GM12891 (cell line): ENCODE data around the gene AK4.

Experiments
- POLR2A ChIP-seq: IDR thresholded peaks from 2 replicates; pipeline ENCODE4 v1.6.1; 2011; ENCODE audit warnings: low read depth, low read length, control low read depth
- POLR2AphosphoS5 ChIP-seq: IDR thresholded peaks from 2 replicates; pipeline ENCODE4 v1.6.1; 2011; ENCODE audit warnings: low read depth, low read length, control low read depth

DNA sequence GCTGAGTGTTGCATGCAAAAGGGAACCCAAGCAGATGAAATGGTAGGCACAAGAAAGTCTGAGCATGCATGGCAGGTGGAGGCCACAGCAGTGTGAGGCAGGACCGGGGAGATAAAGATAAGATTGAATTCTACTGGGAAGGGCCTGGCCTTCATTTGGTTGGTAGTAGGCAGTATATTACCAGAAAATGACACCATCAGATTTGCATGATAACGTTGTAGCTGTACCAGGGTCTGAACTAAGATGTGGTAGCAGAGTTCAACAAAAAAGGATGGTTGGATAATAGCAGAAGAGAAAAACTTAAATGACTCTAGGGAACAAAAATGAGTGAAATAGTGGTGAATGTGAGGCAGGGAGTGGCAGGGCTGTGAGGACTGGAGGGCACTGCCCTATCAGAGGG lies 85.8 kb downstream of the AK4 start:
- TF ChIP-seq POLR2AphosphoS5: no peak
- no peak for TF ChIP-seq POLR2A
